Measurements from ENCODE around the gene SLC10A7.

The SLC10A7 gene

GRCh38 chr4:146288193-146288592, 233.5 kb downstream of the SLC10A7 start:
- TF ChIP-seq CTCF (IDR thresholded peaks at IDR 0.05; ENCODE audit: insufficient read depth, low read length, missing control alignments) = no peak
- CTCF ChIA-PET = no interaction called here
- H3K4me3 ChIP-seq (ENCODE audit: low read depth, low read length) = no peak overlapping the region
- POLR2A ChIA-PET = no interaction called here
- no peak for DNase-seq (ENCODE audit: low read depth, low spot score)

- POLR2A ChIA-PET = no interaction called here
- TF ChIP-seq CTCF (IDR thresholded peaks at IDR 0.05; ENCODE audit: insufficient read depth, low read length, missing control alignments) = no peak
- CTCF ChIA-PET = no interaction called here
- no peak for DNase-seq (ENCODE audit: low read depth, low spot score)
- H3K4me3 ChIP-seq (ENCODE audit: low read depth, low read length) = no peak overlapping the region
Observed at GRCh38 chr4:146285037-146285436, 236.7 kb downstream of the SLC10A7 start.

DNA sequence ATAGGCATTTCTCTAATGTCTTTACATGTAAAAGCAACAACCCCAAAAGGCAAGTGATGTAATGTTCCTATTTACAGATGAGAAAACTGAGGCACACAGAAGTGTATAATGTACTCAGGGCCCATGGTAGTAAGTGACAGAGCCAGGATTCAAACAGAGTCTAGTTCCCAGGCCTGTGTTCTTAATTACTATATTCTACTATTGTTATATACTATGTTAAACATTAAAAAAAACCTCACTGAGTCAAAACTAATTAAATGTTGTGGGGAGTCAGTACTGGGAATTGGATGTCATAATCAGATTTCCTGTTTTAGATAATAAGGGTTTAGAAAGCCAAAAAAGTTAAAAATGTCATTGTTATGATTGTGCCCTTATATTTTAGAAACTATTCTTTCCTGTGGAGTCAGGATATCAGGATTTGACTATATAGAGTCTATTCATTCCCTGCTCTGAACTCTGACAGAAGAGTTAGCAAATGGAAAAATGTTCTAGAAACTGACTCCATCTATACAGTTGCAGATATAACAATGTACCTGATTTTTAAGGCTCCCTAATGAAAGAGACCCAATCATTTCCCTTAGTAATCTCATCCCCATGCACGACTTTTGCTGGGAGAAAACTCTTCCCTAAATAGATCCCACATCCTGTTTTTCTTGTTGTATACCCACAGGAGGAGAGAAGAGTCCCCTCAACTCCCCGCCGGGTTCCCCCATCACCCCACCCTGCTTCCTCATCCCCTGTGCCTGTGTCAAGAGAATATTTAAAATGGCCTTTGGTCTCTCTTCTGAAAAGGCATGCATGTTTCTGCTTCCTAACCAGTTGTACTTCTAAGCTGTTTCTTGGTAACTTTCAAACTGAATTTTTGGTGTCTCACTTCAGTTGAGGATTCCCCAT, 237.7 kb downstream of the SLC10A7 start:
- ChIA-PET POLR2A (no interaction called here), CTCF (no interaction called here)
- H3K4me3 ChIP-seq (ENCODE audit: low read depth, low read length) = no peak overlapping the region
- no peak for DNase-seq (ENCODE audit: low read depth, low spot score)
- TF ChIP-seq CTCF (IDR thresholded peaks at IDR 0.05; ENCODE audit: insufficient read depth, low read length, missing control alignments) = no peak

- DNase-seq (ENCODE audit: low read depth, low spot score) = no peak
- no peak overlapping the region for H3K4me3 ChIP-seq (ENCODE audit: low read depth, low read length)
- POLR2A ChIA-PET = no interaction called here
- no peak for TF ChIP-seq CTCF (IDR thresholded peaks at IDR 0.05; ENCODE audit: insufficient read depth, low read length, missing control alignments)
- CTCF ChIA-PET = interaction anchor here (1.2 kb wide), 1 partner anchor 11 kb away, joined by 4 read pairs; no protein-coding TSS in a partner anchor
Observed at GRCh38 chr4:146282657-146283056, 239.1 kb downstream of the SLC10A7 start.

DNA sequence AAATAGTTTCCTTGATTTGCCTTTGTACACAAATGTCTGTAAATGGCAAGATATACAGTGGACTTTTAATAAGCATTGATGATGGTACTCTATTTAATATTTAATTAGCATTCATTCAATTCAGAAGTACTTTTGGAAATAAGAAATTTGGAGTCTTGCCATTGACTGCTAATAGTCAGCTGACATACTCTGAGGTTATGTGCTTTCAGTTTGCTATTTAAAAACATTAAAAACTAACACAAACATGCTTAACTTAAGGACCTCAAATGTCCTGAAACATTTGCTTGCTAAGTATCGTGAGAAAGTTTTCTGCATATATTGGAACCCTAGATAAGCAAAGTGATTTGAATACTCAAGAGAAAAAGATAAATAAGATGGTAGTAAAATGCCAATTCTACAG, 242.8 kb downstream of the SLC10A7 start:
- ChIA-PET POLR2A (no interaction called here), CTCF (interaction anchor here (1.0 kb wide), 1 partner anchor 637 kb away, joined by 3 read pairs; no protein-coding TSS in a partner anchor)
- H3K4me3 ChIP-seq (ENCODE audit: low read depth, low read length) = no peak overlapping the region
- TF ChIP-seq CTCF (IDR thresholded peaks at IDR 0.05; ENCODE audit: insufficient read depth, low read length, missing control alignments) = no peak
- DNase-seq (ENCODE audit: low read depth, low spot score) = no peak

DNA sequence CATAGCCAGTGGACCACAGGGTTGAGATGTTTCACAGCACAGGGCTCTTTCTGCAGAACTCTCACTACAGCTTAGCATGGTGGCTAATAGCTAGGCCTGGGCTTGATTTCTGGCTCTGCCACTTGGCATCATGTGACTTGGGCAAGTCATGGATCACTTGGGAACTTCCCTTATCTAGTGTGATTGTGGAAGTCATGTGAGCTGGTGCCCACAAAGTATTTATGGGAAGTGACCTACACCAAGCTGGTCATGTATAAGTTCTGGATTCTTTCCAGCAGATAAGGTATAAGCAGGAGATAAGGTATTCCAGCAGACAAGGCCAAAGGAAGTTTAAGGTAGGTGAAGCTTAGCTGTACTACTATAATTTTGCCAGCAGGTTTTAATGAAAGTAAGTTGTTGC, 246.4 kb downstream of the SLC10A7 start:
- H3K4me3 ChIP-seq (ENCODE audit: low read depth, low read length) = no peak overlapping the region
- TF ChIP-seq CTCF (IDR thresholded peaks at IDR 0.05; ENCODE audit: insufficient read depth, low read length, missing control alignments) = no peak
- no peak for DNase-seq (ENCODE audit: low read depth, low spot score)
- ChIA-PET CTCF (interaction anchor here (1.2 kb wide), 1 partner anchor 33 kb away, joined by 3 read pairs; no protein-coding TSS in a partner anchor), POLR2A (no interaction called here)
